NCI-H1417 treated with DMSO at 0.1 percent for 48 hours (cell line): ENCODE data around the gene TBC1D21.

ENCODE experiments used
- DNase-seq: peaks from one replicate; lab custom pipeline; 2025; lab: John Stamatoyannopoulos, UW

Gene TBC1D21

GRCh38 chr15:73862276-73862675 is 11.1 kb upstream of the TBC1D21 start:
- DNase-seq = no peak

- DNase-seq = no peak
These were observed 8.0 kb upstream of the TBC1D21 start for GRCh38 chr15:73865379-73865778.

- no peak for DNase-seq
These were observed 7.5 kb upstream of the TBC1D21 start for GRCh38 chr15:73865904-73866303.

- DNase-seq = no peak
These were observed 6.9 kb upstream of the TBC1D21 start for GRCh38 chr15:73866481-73866880.

GRCh38 chr15:73866881-73867410 is 6.4 kb upstream of the TBC1D21 start:
- DNase-seq = no peak

GRCh38 chr15:73867426-73867825 is 5.9 kb upstream of the TBC1D21 start:
- no peak for DNase-seq

- no peak for DNase-seq
These were observed 5.4 kb upstream of the TBC1D21 start for GRCh38 chr15:73867956-73868355.

- no peak for DNase-seq
These were observed 4.0 kb upstream of the TBC1D21 start for GRCh38 chr15:73869216-73869995.

- no peak for DNase-seq
These were observed 2.5 kb upstream of the TBC1D21 start for GRCh38 chr15:73870700-73871408.

GRCh38 chr15:73872346-73872745 is 1.0 kb upstream of the TBC1D21 start:
- no peak for DNase-seq

- no peak for DNase-seq
These were observed 636 bp downstream of the TBC1D21 start for GRCh38 chr15:73873889-73874511.

- DNase-seq = no peak
These were observed 6.1 kb downstream of the TBC1D21 start for GRCh38 chr15:73879426-73879825.

- DNase-seq = no peak
These were observed 8.4 kb downstream of the TBC1D21 start for GRCh38 chr15:73881579-73882320.

GRCh38 chr15:73882761-73883419 is 9.5 kb downstream of the TBC1D21 start:
- DNase-seq = no peak

GRCh38 chr15:73884159-73884558 is 10.8 kb downstream of the TBC1D21 start:
- no peak for DNase-seq

- DNase-seq = no peak
These were observed 12.8 kb downstream of the TBC1D21 start for GRCh38 chr15:73885954-73886700.

GRCh38 chr15:73886717-73887345 is 13.5 kb downstream of the TBC1D21 start:
- DNase-seq = no peak

- no peak for DNase-seq
These were observed 14.1 kb downstream of the TBC1D21 start for GRCh38 chr15:73887481-73887880.

- DNase-seq = no peak
These were observed 15.1 kb downstream of the TBC1D21 start for GRCh38 chr15:73888224-73889041.
